ENCODE data around the gene VIM. TPM values are rescaled to one million over a fixed set of nuclear protein-coding genes. Genes with fewer than 3 reads are reported as not detected.
"Not testable (repeated sequence)": the region's sequence is repeated elsewhere in the genome, so short reads cannot be mapped to it uniquely, and the experiment has no call there.

VIM gene
- total RNA-seq, 2 donors from 2014 or later = 293 to 1,683 TPM

GRCh38 chr10:17256627-17257026 lies 28.6 kb downstream of the VIM start:
- H3K27ac ChIP-seq = no peak overlapping the region
- H3K4me3 ChIP-seq = no peak overlapping the region
- 52% methylated on average over 5 of the region's 5 CpGs for WGBS
- no peaks in the 10 kb centered on the region for H3K27me3 ChIP-seq (replicated peaks; ENCODE audit: insufficient read depth)
- H3K36me3 ChIP-seq = no peaks in the 10 kb centered on the region
- intact Hi-C loops (cut with DNase I) = loop anchor here (5.0 kb wide), 2 partner anchors 414 to 429 kb away; no protein-coding TSS in a partner anchor
- H3K4me1 ChIP-seq (replicated peaks) = no peaks in the 10 kb centered on the region
- no peak for DNase-seq (ENCODE audit: low spot score)
- no peaks in the 10 kb centered on the region for H3K9me3 ChIP-seq
- TF ChIP-seq CTCF (IDR thresholded peaks at IDR 0.05) (no peak), POLR2A (IDR thresholded peaks at IDR 0.05) (no peak), POLR2AphosphoS5 (IDR thresholded peaks at IDR 0.05) (no peak)

DNA sequence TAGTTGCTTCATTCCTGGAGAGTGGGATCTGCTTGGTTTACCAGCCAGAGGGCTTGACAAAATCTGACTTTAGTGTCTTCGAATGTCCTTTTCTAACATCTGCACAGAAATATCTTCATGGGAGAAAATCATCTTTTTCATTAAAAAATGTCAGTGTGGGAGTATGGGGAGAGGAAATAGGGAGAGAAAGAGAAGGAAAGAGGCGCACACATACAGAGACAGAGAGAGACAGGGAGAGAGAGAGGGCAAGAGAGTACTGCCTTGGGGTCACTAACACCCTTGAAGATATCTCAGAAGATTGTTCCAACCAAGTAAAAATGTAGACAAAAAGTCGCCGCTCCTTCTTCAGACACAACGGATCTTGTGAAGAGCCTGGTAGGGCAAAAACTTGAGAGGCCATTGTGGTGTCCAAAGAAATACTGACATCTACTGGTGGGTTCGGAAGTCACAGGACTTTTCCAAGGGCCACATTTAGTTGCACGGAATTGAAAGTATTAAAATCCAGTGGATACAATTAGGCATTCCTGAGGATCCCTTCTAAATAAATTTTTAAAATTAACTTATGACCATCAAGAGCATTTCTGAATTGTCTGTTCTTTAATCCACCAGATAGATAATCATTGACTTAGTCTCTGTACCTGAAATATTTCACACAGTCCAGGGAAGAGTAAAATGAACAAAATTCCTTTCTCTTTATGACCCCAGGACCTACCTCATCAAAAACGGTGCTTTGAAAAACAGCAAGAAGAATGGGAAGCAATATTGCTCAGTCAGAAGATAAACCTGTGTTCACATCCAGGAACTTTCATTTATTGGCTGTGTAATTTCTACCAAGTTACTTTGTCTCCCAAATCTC lies 29.7 kb downstream of the VIM start:
- Histone ChIP-seq H3K27me3 (replicated peaks; ENCODE audit: insufficient read depth) (no peaks in the 10 kb centered on the region), H3K4me3 (no peak overlapping the region), H3K4me1 (replicated peaks) (no peaks in the 10 kb centered on the region), H3K36me3 (no peaks in the 10 kb centered on the region), H3K27ac (no peak overlapping the region), H3K9me3 (no peaks in the 10 kb centered on the region)
- TF ChIP-seq POLR2A (IDR thresholded peaks at IDR 0.05) = no peak
- peak; percentile 51 to 84 (median 78) for TF ChIP-seq CTCF (IDR thresholded peaks at IDR 0.05)
- peak; percentile 40 for TF ChIP-seq POLR2AphosphoS5 (IDR thresholded peaks at IDR 0.05)
- intact Hi-C loops (cut with DNase I) = loop anchor here (5.0 kb wide), 2 partner anchors 415 to 430 kb away; no protein-coding TSS in a partner anchor
- DNase-seq (ENCODE audit: low spot score) = peak; percentile 62
- WGBS = 13% methylated on average over 8 of the region's 8 CpGs

DNA sequence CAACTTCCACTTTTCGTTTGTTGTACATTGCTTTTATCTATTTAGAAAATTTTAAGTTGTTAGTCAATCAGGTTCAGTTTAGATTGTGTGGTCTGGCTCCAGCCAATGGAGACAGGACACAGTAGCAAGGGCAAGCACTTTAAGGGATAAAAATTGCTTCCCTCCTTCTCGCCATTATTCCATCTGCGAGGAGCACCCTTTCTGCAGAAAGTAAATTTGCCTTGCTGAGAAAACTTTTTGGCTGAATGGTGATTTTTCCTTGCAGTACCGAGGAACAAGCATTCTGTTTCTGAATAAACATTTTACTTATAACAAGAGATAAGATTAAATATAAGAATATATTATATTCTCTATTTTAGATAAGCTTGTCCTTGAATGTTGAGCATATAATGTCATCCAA lies 34.5 kb downstream of the VIM start:
- DNase-seq (ENCODE audit: low spot score) = no peak
- no peak overlapping the region for H3K4me3 ChIP-seq

DNA sequence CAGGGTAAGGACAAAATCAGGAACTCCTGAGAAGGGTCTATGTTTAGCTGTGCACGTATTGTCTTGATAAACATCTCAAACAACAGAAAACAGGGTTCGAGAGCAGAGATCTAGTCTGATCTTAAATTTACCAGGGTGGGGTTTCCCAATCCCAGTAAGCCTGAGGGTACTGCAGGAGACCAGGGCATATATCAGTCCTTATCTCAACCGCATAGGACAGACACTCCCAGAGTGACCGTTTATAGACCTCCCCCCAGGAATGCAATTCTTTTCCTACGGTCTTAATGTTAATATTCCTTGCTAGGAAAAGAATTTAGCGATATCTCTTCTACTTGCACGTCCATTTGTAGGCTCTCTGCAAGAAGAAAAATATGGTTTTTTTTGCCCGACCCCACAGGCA lies 35.5 kb downstream of the VIM start:
- DNase-seq (ENCODE audit: low spot score) = no peak
- no peak for TF ChIP-seq POLR2AphosphoS5 (IDR thresholded peaks at IDR 0.05)
- TF ChIP-seq POLR2A (IDR thresholded peaks at IDR 0.05) = no peak
- TF ChIP-seq CTCF (IDR thresholded peaks at IDR 0.05) = no peak
- no peaks in the 10 kb centered on the region for H3K4me1 ChIP-seq (replicated peaks)
- H3K36me3 ChIP-seq = no peaks in the 10 kb centered on the region
- H3K27ac ChIP-seq = no peak overlapping the region
- H3K27me3 ChIP-seq (replicated peaks; ENCODE audit: insufficient read depth) = no peaks in the 10 kb centered on the region
- WGBS = 91% methylated on average over 8 of the region's 8 CpGs
- H3K4me3 ChIP-seq = no peak overlapping the region
- H3K9me3 ChIP-seq = no peaks in the 10 kb centered on the region
- intact Hi-C loops (cut with DNase I) = no loop called here

More for the DNA sequence above, 34.5 kb downstream of the VIM start:
- intact Hi-C loops (cut with DNase I) = no loop called here
- Histone ChIP-seq H3K36me3 (no peaks in the 10 kb centered on the region), H3K9me3 (no peaks in the 10 kb centered on the region), H3K27ac (no peak overlapping the region), H3K27me3 (replicated peaks; ENCODE audit: insufficient read depth) (no peaks in the 10 kb centered on the region), H3K4me1 (replicated peaks) (no peaks in the 10 kb centered on the region)
- TF ChIP-seq CTCF (IDR thresholded peaks at IDR 0.05) (no peak), POLR2A (IDR thresholded peaks at IDR 0.05) (no peak), POLR2AphosphoS5 (IDR thresholded peaks at IDR 0.05) (no peak)
- 92% methylated on average over 4 of the region's 4 CpGs for WGBS

DNA sequence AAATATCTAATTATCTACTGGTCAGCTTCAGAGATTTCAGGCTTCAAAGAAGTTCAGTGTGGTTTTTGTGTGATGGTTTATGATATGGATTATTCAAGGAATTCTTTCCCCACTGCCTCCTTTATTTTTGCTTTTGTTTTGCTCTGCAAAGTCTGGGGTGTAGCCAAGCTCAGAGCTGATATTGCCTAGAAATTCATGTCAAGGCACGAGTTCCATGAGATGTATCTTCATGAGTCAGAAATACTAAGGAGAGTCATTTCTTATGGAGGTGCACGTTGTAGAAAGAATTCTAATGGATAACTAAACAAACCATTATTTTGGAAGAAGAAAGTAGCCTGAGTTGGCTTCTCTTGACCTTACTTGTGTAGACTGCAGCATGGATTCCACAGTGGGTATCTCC lies 37.4 kb downstream of the VIM start:
- intact Hi-C loops (cut with DNase I) = no loop called here
- H3K4me1 ChIP-seq (replicated peaks) = no peaks in the 10 kb centered on the region
- 68% methylated on average over 2 of the region's 2 CpGs for WGBS
- H3K27me3 ChIP-seq (replicated peaks; ENCODE audit: insufficient read depth) = no peaks in the 10 kb centered on the region
- H3K4me3 ChIP-seq = no peak overlapping the region
- H3K36me3 ChIP-seq = no peaks in the 10 kb centered on the region
- TF ChIP-seq CTCF (IDR thresholded peaks at IDR 0.05) (no peak), POLR2A (IDR thresholded peaks at IDR 0.05) (no peak), POLR2AphosphoS5 (IDR thresholded peaks at IDR 0.05) (no peak)
- H3K27ac ChIP-seq = no peak overlapping the region
- no peak for DNase-seq (ENCODE audit: low spot score)
- no peaks in the 10 kb centered on the region for H3K9me3 ChIP-seq

DNA sequence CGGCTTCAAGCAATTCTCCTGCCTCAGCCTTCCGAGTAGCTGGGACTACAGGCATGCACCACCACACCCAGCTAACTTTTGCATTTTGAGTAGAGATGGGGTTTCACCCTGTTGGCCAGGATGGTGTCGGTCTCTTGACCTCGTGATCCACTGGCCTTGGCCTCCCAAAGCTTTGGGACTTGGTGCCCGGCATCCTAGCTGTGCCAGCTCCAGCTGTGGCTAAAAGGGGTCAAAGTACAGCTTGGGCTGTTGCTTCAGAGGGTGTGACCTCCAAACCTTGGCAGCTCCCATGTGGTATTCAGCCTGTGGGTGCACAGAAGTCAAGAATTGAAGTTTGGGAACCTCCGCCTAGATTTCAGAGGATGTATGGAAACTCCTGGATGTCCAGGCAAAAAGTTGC lies 38.5 kb downstream of the VIM start:
- H3K27me3 ChIP-seq (replicated peaks; ENCODE audit: insufficient read depth); DNase-seq (ENCODE audit: low spot score); H3K36me3 ChIP-seq; intact Hi-C loops (cut with DNase I); H3K9me3 ChIP-seq; H3K4me3 ChIP-seq; H3K4me1 ChIP-seq (replicated peaks); H3K27ac ChIP-seq: not testable (repeated sequence)
- WGBS = 100% methylated on average over 6 of the region's 6 CpGs
